Trophoblast cell (in vitro differentiated cells and primary cell): ENCODE measurements around the gene SULF2.
"Not testable (repeated sequence)": the region's sequence is repeated elsewhere in the genome, so short reads cannot be mapped to it uniquely, and the experiment has no call there.

Source experiments
- DNase-seq, 2 donors: peaks; one replicate each; pipeline ENCODE4 v3.0.0-alpha.2; 2016
- H2AFZ ChIP-seq: 2 replicates; pipeline ENCODE4 v1.6.1; 2013; ENCODE audit warnings: low read length, moderate library complexity, mild to moderate bottlenecking; ENCODE audit not compliant: insufficient read depth, poor library complexity
- H2AK5ac ChIP-seq: 2 replicates; pipeline ENCODE4 v1.6.1; 2013; ENCODE audit warnings: mild to moderate bottlenecking, low read length
- H2BK120ac ChIP-seq: 2 replicates; pipeline ENCODE4 v1.6.1; 2013; ENCODE audit warnings: low read length, mild to moderate bottlenecking, moderate library complexity; ENCODE audit not compliant: insufficient read depth, poor library complexity
- H2BK12ac ChIP-seq: 2 replicates; pipeline ENCODE4 v1.6.1; 2013; ENCODE audit warnings: mild to moderate bottlenecking, low read length, moderate library complexity
- H2BK5ac ChIP-seq: 2 replicates; pipeline ENCODE4 v1.6.1; 2013; ENCODE audit warnings: low read length, low read depth, moderate library complexity, mild to moderate bottlenecking; ENCODE audit not compliant: poor library complexity
- H3K14ac ChIP-seq: 2 replicates; pipeline ENCODE4 v1.6.1; 2013; ENCODE audit warnings: mild to moderate bottlenecking, low read length
- H3K18ac ChIP-seq: 2 replicates; pipeline ENCODE4 v1.6.1; 2013; ENCODE audit warnings: mild to moderate bottlenecking, low read length
- H3K23ac ChIP-seq: 2 replicates; pipeline ENCODE4 v1.6.1; 2013; ENCODE audit warnings: low read length
- H3K27ac ChIP-seq: 2 replicates; pipeline ENCODE4 v1.5.1; 2013; ENCODE audit warnings: low read depth, mild to moderate bottlenecking, inconsistent platforms, low read length, moderate library complexity
- H3K27me3 ChIP-seq: 2 replicates; pipeline ENCODE4 v1.6.1; 2013; ENCODE audit warnings: inconsistent platforms, mild to moderate bottlenecking, low read length, moderate library complexity; ENCODE audit not compliant: insufficient read depth
- H3K36me3 ChIP-seq, 2 experiments: 1 replicate in 1 of 2; 2 replicates in 1 of 2; pipeline ENCODE4 v1.6.1; 2013; ENCODE audit warnings: low read length in 2 of 2, mild to moderate bottlenecking in 2 of 2, moderate library complexity in 1 of 2; ENCODE audit not compliant: insufficient read depth in 2 of 2, control insufficient read depth in 1 of 2
- H3K4ac ChIP-seq: 2 replicates; pipeline ENCODE4 v1.6.1; 2013; ENCODE audit warnings: low read depth, mild to moderate bottlenecking, low read length, moderate library complexity
- H3K4me1 ChIP-seq, 2 experiments: 1 replicate in 1 of 2; 2 replicates in 1 of 2; pipeline ENCODE4 v1.6.1; 2013; ENCODE audit warnings: low read length in 2 of 2, mild to moderate bottlenecking in 2 of 2, moderate library complexity in 1 of 2; ENCODE audit not compliant: insufficient read depth in 2 of 2, control insufficient read depth in 1 of 2
- H3K4me2 ChIP-seq: 2 replicates; pipeline ENCODE4 v1.6.1; 2013; ENCODE audit warnings: inconsistent platforms, mild to moderate bottlenecking, low read length, moderate library complexity
- H3K4me3 ChIP-seq: 2 replicates; pipeline ENCODE4 v1.5.1; 2013; ENCODE audit warnings: mild to moderate bottlenecking, low read depth, low read length, inconsistent platforms
- H3K79me1 ChIP-seq: one replicate; pipeline ENCODE4 v1.6.1; 2013; ENCODE audit warnings: low read length
- H3K79me2 ChIP-seq: 2 replicates; pipeline ENCODE4 v1.6.1; 2013; ENCODE audit warnings: low read length, mild to moderate bottlenecking; ENCODE audit not compliant: control insufficient read depth, insufficient read depth, poor library complexity
- H3K9ac ChIP-seq: 2 replicates; pipeline ENCODE4 v1.6.1; 2013; ENCODE audit warnings: mild to moderate bottlenecking, low read length
- H3K9me3 ChIP-seq: 2 replicates; pipeline ENCODE4 v1.6.1; 2013; ENCODE audit warnings: low read depth, mild to moderate bottlenecking, control low read depth, inconsistent platforms, low read length; ENCODE audit not compliant: insufficient read depth
- H4K12ac ChIP-seq: 2 replicates; pipeline ENCODE4 v1.6.1; 2013; ENCODE audit warnings: low read depth, mild to moderate bottlenecking, low read length, moderate library complexity
- H4K8ac ChIP-seq: 2 replicates; pipeline ENCODE4 v1.6.1; 2013; ENCODE audit warnings: low read depth, mild to moderate bottlenecking, low read length, moderate library complexity
- H4K91ac ChIP-seq: one replicate; pipeline ENCODE4 v1.6.1; 2013; ENCODE audit warnings: low read depth, mild to moderate bottlenecking, low read length, moderate library complexity
- WGBS: extraction: QIAGEN DNeasy Blood & Tissue Kit; methylation state at CpG from one replicate; pipeline ENCODE4 v1.1.7; 2013; ENCODE audit warnings: missing lambda C conversion rate; ENCODE audit not compliant: insufficient read length, insufficient coverage; ENCODE audit errors: extremely low coverage; 5-methylcytosine and 5-hydroxymethylcytosine counted together

SULF2 gene

DNA sequence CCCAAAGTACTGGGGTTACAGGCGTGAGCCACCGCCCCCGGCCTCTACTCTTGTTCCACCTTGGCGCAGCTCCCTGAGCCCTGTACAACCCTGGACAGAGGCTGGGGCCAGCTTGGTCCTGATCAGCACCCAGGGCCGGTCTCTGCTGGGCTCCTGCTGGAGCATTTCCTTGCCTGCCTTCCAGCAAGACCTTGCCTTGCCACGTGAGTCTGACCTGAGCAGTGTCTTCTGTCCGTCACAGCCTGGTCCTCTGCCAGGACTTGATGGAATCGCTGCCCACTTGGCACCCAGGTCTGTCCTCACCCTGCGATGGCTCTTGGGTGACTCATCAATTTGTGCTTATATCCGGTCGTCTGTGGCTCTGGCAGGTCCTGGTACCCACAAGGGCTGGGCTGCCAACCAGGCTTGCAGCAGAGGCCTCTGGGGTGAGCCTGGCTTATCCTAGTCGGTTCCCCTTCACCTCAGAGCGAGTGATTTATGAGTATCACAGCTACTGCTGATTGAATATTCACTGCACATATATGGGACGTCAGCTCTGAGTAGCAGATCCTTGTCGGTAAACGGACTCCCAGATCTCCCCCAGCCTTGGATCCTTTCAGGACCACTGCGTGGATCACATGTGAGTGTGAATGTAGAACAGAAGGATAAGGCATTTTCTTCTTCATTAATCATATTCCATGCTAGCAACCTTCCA is 10.1 kb upstream of the SULF2 start:
- no peak overlapping the region for H3K27ac ChIP-seq
- no peaks in the 10 kb centered on the region for H3K79me2 ChIP-seq
- H3K79me1 ChIP-seq: peaks cover 1% of the 10 kb centered on the region
- H3K27me3 ChIP-seq: no peaks in the 10 kb centered on the region
- no peak overlapping the region for H3K9ac ChIP-seq
- no peak overlapping the region for H2AFZ ChIP-seq
- no peak overlapping the region for H3K18ac ChIP-seq
- no peaks in the 10 kb centered on the region for H3K9me3 ChIP-seq
- no peak overlapping the region for H2BK120ac ChIP-seq
- H4K8ac ChIP-seq: no peak overlapping the region
- H2BK12ac ChIP-seq: no peak overlapping the region
- H3K4me3 ChIP-seq: no peak overlapping the region
- H3K36me3 ChIP-seq: no peaks in the 10 kb centered on the region
- no peak overlapping the region for H3K4me2 ChIP-seq
- DNase-seq: no peak
- H2BK5ac ChIP-seq: no peak overlapping the region
- no peak overlapping the region for H3K23ac ChIP-seq
- H3K4me1 ChIP-seq: peaks cover 7 to 8% of the 10 kb centered on the region in 2 experiments
- WGBS: no CpG with 5 or more reads among the region's 17 CpGs
- H4K91ac ChIP-seq: no peak overlapping the region
- H2AK5ac ChIP-seq: no peak overlapping the region
- no peak overlapping the region for H3K4ac ChIP-seq
- no peak overlapping the region for H3K14ac ChIP-seq
- no peak overlapping the region for H4K12ac ChIP-seq

GRCh38 chr20:47794264-47794663 is 9.0 kb upstream of the SULF2 start:
- H3K9me3 ChIP-seq, H3K4ac ChIP-seq, H3K23ac ChIP-seq, H3K4me1 ChIP-seq, H3K79me1 ChIP-seq, H2AFZ ChIP-seq, H2BK120ac ChIP-seq, H3K4me2 ChIP-seq, H3K14ac ChIP-seq, H3K27me3 ChIP-seq, H3K4me3 ChIP-seq, H3K18ac ChIP-seq, H3K36me3 ChIP-seq, DNase-seq, H4K8ac ChIP-seq, H2BK12ac ChIP-seq, H3K9ac ChIP-seq, H2BK5ac ChIP-seq, H2AK5ac ChIP-seq, H4K91ac ChIP-seq, H3K79me2 ChIP-seq, H3K27ac ChIP-seq, H4K12ac ChIP-seq: not testable (repeated sequence)
- WGBS: no CpG with 5 or more reads among the region's 6 CpGs

GRCh38 chr20:47792021-47792618 is 6.8 kb upstream of the SULF2 start:
- Histone ChIP-seq H3K4me3 (no peak overlapping the region), H3K27ac (no peak overlapping the region), H2AK5ac (no peak overlapping the region), H2AFZ (no peak overlapping the region), H3K27me3 (no peaks in the 10 kb centered on the region), H3K4me2 (no peak overlapping the region), H4K8ac (no peak overlapping the region), H3K23ac (no peak overlapping the region), H2BK5ac (no peak overlapping the region), H4K12ac (no peak overlapping the region), H3K18ac (no peak overlapping the region), H3K79me2 (no peaks in the 10 kb centered on the region), H3K9me3 (no peaks in the 10 kb centered on the region), H2BK120ac (no peak overlapping the region), H3K36me3 (no peaks in the 10 kb centered on the region), H3K14ac (no peak overlapping the region), H3K9ac (no peak overlapping the region), H3K4ac (no peak overlapping the region), H3K79me1 (peaks cover 1% of the 10 kb centered on the region), H4K91ac (no peak overlapping the region), H3K4me1 (peaks cover 7 to 8% of the 10 kb centered on the region in 2 experiments), H2BK12ac (no peak overlapping the region)
- no CpG with 5 or more reads among the region's 9 CpGs for WGBS
- DNase-seq: no peak

- Histone ChIP-seq H3K79me2 (no peaks in the 10 kb centered on the region), H3K4me1 (peaks cover 8 to 10% of the 10 kb centered on the region in 2 experiments), H2BK5ac (no peak overlapping the region), H2AFZ (no peak overlapping the region), H2AK5ac (no peak overlapping the region), H3K79me1 (peaks cover 1% of the 10 kb centered on the region), H3K27me3 (no peaks in the 10 kb centered on the region), H3K4me2 (no peak overlapping the region), H4K8ac (no peak overlapping the region), H3K4ac (no peak overlapping the region), H3K4me3 (no peak overlapping the region), H3K18ac (no peak overlapping the region), H3K14ac (no peak overlapping the region), H2BK120ac (no peak overlapping the region), H2BK12ac (no peak overlapping the region), H4K91ac (no peak overlapping the region), H3K27ac (no peak overlapping the region), H3K9ac (no peak overlapping the region), H4K12ac (no peak overlapping the region), H3K23ac (no peak overlapping the region), H3K36me3 (no peaks in the 10 kb centered on the region), H3K9me3 (no peaks in the 10 kb centered on the region)
- no peak for DNase-seq
- no CpG with 5 or more reads among the region's 2 CpGs for WGBS
These were observed 5.9 kb upstream of the SULF2 start for GRCh38 chr20:47791084-47791599.
